Mesothelial cell of epicardium (in vitro differentiated cells): ENCODE measurements around the gene CCDC81. TPM values are rescaled to one million over a fixed set of nuclear protein-coding genes. Genes with fewer than 3 reads are reported as not detected.

Experiments
- DNase-seq, 2 experiments: peaks; one replicate each; pipeline ENCODE4 v3.0.0; 2021; ENCODE audit warnings: low spot score in 2 of 2; ENCODE audit not compliant: unreplicated experiment in 2 of 2
- H3K27ac Mint-ChIP-seq: 2 replicates; pipeline ENCODE4 v1.8.0; 2021; ENCODE audit warnings: mixed read lengths
- H3K27me3 Mint-ChIP-seq: 2 replicates; pipeline ENCODE4 v1.8.0; 2021; ENCODE audit warnings: low read depth, mixed read lengths
- H3K36me3 Mint-ChIP-seq: 2 replicates; pipeline ENCODE4 v1.8.0; 2021; ENCODE audit warnings: mixed read lengths
- H3K4me1 Mint-ChIP-seq: 2 replicates; pipeline ENCODE4 v1.8.0; 2021; ENCODE audit warnings: mixed read lengths
- H3K4me3 Mint-ChIP-seq: 2 replicates; pipeline ENCODE4 v1.8.0; 2021; ENCODE audit warnings: mild to moderate bottlenecking, moderate library complexity, mixed read lengths
- H3K9me3 Mint-ChIP-seq: 2 replicates; pipeline ENCODE4 v1.8.0; 2021; ENCODE audit warnings: mixed read lengths
- CTCF ChIP-seq: fragments of 200-600 bp; sonication (generic); IDR thresholded peaks from one replicate; pipeline ENCODE4 v1.5.0; 2021; ENCODE audit warnings: antibody characterized with exemption; ENCODE audit not compliant: unreplicated experiment
- total RNA-seq: library from RNA; stranded (reverse); gene quantifications from 3 replicates; pipeline ENCODE4 v1.2.1, GENCODE V29; 2021

The CCDC81 gene
- total RNA-seq, 1 donor from 2014 or later = 2.8 TPM

GRCh38 chr11:86369668-86370067 lies 5.0 kb upstream of the CCDC81 start:
- Mint-ChIP-seq H3K9me3 (peaks cover 24% of the 10 kb centered on the region), H3K4me3 (no peak overlapping the region), H3K27ac (no peak overlapping the region), H3K4me1 (peaks cover 8% of the 10 kb centered on the region), H3K27me3 (no peaks in the 10 kb centered on the region), H3K36me3 (peaks cover 13% of the 10 kb centered on the region)
- no peak for DNase-seq
- no peak for TF ChIP-seq CTCF

- Mint-ChIP-seq H3K9me3 (peaks cover 24% of the 10 kb centered on the region), H3K4me3 (no peak overlapping the region), H3K36me3 (peaks cover 13% of the 10 kb centered on the region), H3K27me3 (no peaks in the 10 kb centered on the region), H3K27ac (no peak overlapping the region), H3K4me1 (peaks cover 8% of the 10 kb centered on the region)
- DNase-seq = no peak
- TF ChIP-seq CTCF = no peak
Observed at GRCh38 chr11:86370171-86370570, 4.5 kb upstream of the CCDC81 start.

- Mint-ChIP-seq H3K9me3 (peaks cover 26% of the 10 kb centered on the region), H3K27me3 (no peaks in the 10 kb centered on the region), H3K4me3 (no peak overlapping the region), H3K4me1 (peaks cover 8% of the 10 kb centered on the region), H3K36me3 (peaks cover 13% of the 10 kb centered on the region), H3K27ac (no peak overlapping the region)
- no peak for DNase-seq
- TF ChIP-seq CTCF = no peak
Observed at GRCh38 chr11:86370922-86371594, 3.6 kb upstream of the CCDC81 start.

- H3K27me3 Mint-ChIP-seq = no peaks in the 10 kb centered on the region
- H3K36me3 Mint-ChIP-seq = peaks cover 13% of the 10 kb centered on the region
- H3K9me3 Mint-ChIP-seq = peaks cover 34% of the 10 kb centered on the region
- peaks cover 8% of the 10 kb centered on the region for H3K4me1 Mint-ChIP-seq
- H3K4me3 Mint-ChIP-seq = no peak overlapping the region
- no peak for TF ChIP-seq CTCF
- no peak for DNase-seq
- no peak overlapping the region for H3K27ac Mint-ChIP-seq
Observed at GRCh38 chr11:86372041-86372440, 2.6 kb upstream of the CCDC81 start.

GRCh38 chr11:86372586-86372985 lies 2.1 kb upstream of the CCDC81 start:
- no peak for DNase-seq
- no peaks in the 10 kb centered on the region for H3K27me3 Mint-ChIP-seq
- TF ChIP-seq CTCF = no peak

More at GRCh38 chr11:86372586-86372985, 2.1 kb upstream of the CCDC81 start:
- H3K4me3 Mint-ChIP-seq = no peak overlapping the region
- peaks cover 8% of the 10 kb centered on the region for H3K4me1 Mint-ChIP-seq
- H3K9me3 Mint-ChIP-seq = peaks cover 39% of the 10 kb centered on the region
- H3K36me3 Mint-ChIP-seq = peaks cover 15% of the 10 kb centered on the region
- H3K27ac Mint-ChIP-seq = no peak overlapping the region
